Measurements from ENCODE around the gene SGMS2. TPM values are rescaled to one million over a fixed set of nuclear protein-coding genes. Genes with fewer than 3 reads are reported as not detected.

The SGMS2 gene
- polyA plus RNA-seq, 3 donors: 20.8 to 32.7 (median 23.0) TPM

GRCh38 chr4:107832275-107832807 is 7.6 kb downstream of the SGMS2 start:
- Histone ChIP-seq H3K27me3 (ENCODE audit: control insufficient read depth in 2 of 2, insufficient read depth in 2 of 2, low read length in 2 of 2) (no peaks in the 10 kb centered on the region), H2AFZ (ENCODE audit: insufficient read depth, low read depth, low read length, poor library complexity, severe bottlenecking) (no peak overlapping the region), H3K4me1 (ENCODE audit: control insufficient read depth in 1 of 2, insufficient read depth in 2 of 2, low read length in 2 of 2) (peaks cover 58 to 88% of the 10 kb centered on the region in 2 donors), H3K36me3 (replicated peaks in 1 of 2; ENCODE audit: control insufficient read depth in 1 of 2, insufficient read depth in 2 of 2, low read length in 2 of 2) (peaks cover 4 to 8% of the 10 kb centered on the region in 2 donors), H3K9ac (ENCODE audit: insufficient read depth, low read length, poor library complexity, severe bottlenecking) (no peak overlapping the region), H3K4me3 (replicated peaks in 1 of 3; ENCODE audit: low read depth in 2 of 3, low read length in 3 of 3) (no peak overlapping the region), H3K4me2 (replicated peaks; ENCODE audit: extremely low read depth, low read length, poor library complexity, severe bottlenecking) (no peak overlapping the region), H3K79me2 (ENCODE audit: insufficient read depth, low read length) (peaks cover 100% of the 10 kb centered on the region), H4K20me1 (ENCODE audit: insufficient read depth, low read length) (peaks cover 25% of the 10 kb centered on the region), H3K27ac (ENCODE audit: low read depth in 1 of 2, low read length in 2 of 2) (no peak overlapping the region), H3K9me3 (replicated peaks in 1 of 2; ENCODE audit: control insufficient read depth in 1 of 2, insufficient read depth in 1 of 2, low read length in 2 of 2) (no peaks in the 10 kb centered on the region)
- intact Hi-C loops (cut with micrococcal nuclease): loop anchor here in 1 of 2 donors (10.0 kb wide), 1 partner anchor 108 kb away; the partner anchor contains the start of gene PAPSS1
- Mint-ChIP-seq H3K36me3 (peaks cover 17 to 23% of the 10 kb centered on the region in 2 donors), H3K9me3 (no peaks in the 10 kb centered on the region), H3K4me1 (peaks cover 65% of the 10 kb centered on the region), H3K27me3 (ENCODE audit: low read depth in 3 of 3) (no peaks in the 10 kb centered on the region), H3K4me3 (no peak overlapping the region), H3K27ac (no peak overlapping the region)
- no CpG with 5 or more reads among the region's 2 CpGs for WGBS (ENCODE audit: insufficient coverage)
- TF ChIP-seq CTCF (IDR thresholded peaks at IDR 0.05): no peak
- DNase-seq: no peak

GRCh38 chr4:107834241-107834794 is 9.6 kb downstream of the SGMS2 start:
- Mint-ChIP-seq H3K36me3 (peaks cover 18 to 23% of the 10 kb centered on the region in 2 donors), H3K4me1 (peaks cover 46% of the 10 kb centered on the region), H3K27me3 (ENCODE audit: low read depth in 3 of 3) (no peaks in the 10 kb centered on the region), H3K27ac (peak overlapping the region in 6 of 7 donors; percentile 43 to 86 (median 82)), H3K4me3 (no peak overlapping the region), H3K9me3 (no peaks in the 10 kb centered on the region)
- H3K4me3 ChIP-seq (replicated peaks in 1 of 3; ENCODE audit: low read depth in 2 of 3, low read length in 3 of 3): no peak overlapping the region
- intact Hi-C loops (cut with micrococcal nuclease): loop anchor here in 1 of 2 donors (10.0 kb wide), 1 partner anchor 110 kb away; the partner anchor contains the start of gene PAPSS1
- no peak overlapping the region for H2AFZ ChIP-seq (ENCODE audit: insufficient read depth, low read depth, low read length, poor library complexity, severe bottlenecking)
- H3K4me1 ChIP-seq (ENCODE audit: control insufficient read depth in 1 of 2, insufficient read depth in 2 of 2, low read length in 2 of 2): peaks cover 60 to 85% of the 10 kb centered on the region in 2 donors
- H3K9ac ChIP-seq (ENCODE audit: insufficient read depth, low read length, poor library complexity, severe bottlenecking): no peak overlapping the region
- DNase-seq: peak in 2 of 3 donors; percentile 23 to 24
- H3K27ac ChIP-seq (ENCODE audit: low read depth in 1 of 2, low read length in 2 of 2): peak overlapping the region in 1 of 2 donors; percentile 55
- no peaks in the 10 kb centered on the region for H3K27me3 ChIP-seq (ENCODE audit: control insufficient read depth in 2 of 2, insufficient read depth in 2 of 2, low read length in 2 of 2)
- no peaks in the 10 kb centered on the region for H3K9me3 ChIP-seq (replicated peaks in 1 of 2; ENCODE audit: control insufficient read depth in 1 of 2, insufficient read depth in 1 of 2, low read length in 2 of 2)
- TF ChIP-seq CTCF (IDR thresholded peaks at IDR 0.05): no peak
- peaks cover 80% of the 10 kb centered on the region for H3K79me2 ChIP-seq (ENCODE audit: insufficient read depth, low read length)
- no peak overlapping the region for H3K4me2 ChIP-seq (replicated peaks; ENCODE audit: extremely low read depth, low read length, poor library complexity, severe bottlenecking)
- WGBS (ENCODE audit: insufficient coverage): no CpG with 5 or more reads among the region's 1 CpG
- peaks cover 25% of the 10 kb centered on the region for H4K20me1 ChIP-seq (ENCODE audit: insufficient read depth, low read length)
- peaks cover 4 to 8% of the 10 kb centered on the region in 2 donors for H3K36me3 ChIP-seq (replicated peaks in 1 of 2; ENCODE audit: control insufficient read depth in 1 of 2, insufficient read depth in 2 of 2, low read length in 2 of 2)

Measured in CD14-positive monocyte (primary cell).